Glomerular visceral epithelial cell (primary cell): ENCODE results near the gene TMEM238L.
A peak's percentile ranks its signal among the peaks of the same experiment; 100 is the strongest.

Source experiments
- DNase-seq: peaks from one replicate; pipeline ENCODE4 v3.0.0-alpha.2; 2016; ENCODE audit errors: extremely low spot score

TMEM238L gene

DNA sequence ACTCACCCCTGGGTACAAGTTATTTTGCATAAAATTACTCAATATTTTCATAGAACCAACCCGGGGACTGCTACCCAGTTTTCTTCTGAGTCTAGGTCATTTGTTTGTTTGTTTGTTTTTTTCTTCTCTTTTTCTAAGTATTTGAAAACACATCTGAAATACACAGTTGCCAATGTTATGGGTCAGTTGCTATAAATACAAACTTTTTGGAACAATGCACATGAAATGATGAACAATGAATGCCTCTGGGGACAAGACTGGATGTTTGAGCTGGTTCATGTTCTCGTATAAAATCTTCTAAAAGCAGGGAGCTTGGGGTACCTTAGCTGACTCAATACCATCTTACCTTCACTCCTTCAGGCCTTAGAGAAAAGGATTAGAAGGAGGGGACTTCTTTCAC is 30.5 kb downstream of the TMEM238L start:
- no peak for DNase-seq

DNA sequence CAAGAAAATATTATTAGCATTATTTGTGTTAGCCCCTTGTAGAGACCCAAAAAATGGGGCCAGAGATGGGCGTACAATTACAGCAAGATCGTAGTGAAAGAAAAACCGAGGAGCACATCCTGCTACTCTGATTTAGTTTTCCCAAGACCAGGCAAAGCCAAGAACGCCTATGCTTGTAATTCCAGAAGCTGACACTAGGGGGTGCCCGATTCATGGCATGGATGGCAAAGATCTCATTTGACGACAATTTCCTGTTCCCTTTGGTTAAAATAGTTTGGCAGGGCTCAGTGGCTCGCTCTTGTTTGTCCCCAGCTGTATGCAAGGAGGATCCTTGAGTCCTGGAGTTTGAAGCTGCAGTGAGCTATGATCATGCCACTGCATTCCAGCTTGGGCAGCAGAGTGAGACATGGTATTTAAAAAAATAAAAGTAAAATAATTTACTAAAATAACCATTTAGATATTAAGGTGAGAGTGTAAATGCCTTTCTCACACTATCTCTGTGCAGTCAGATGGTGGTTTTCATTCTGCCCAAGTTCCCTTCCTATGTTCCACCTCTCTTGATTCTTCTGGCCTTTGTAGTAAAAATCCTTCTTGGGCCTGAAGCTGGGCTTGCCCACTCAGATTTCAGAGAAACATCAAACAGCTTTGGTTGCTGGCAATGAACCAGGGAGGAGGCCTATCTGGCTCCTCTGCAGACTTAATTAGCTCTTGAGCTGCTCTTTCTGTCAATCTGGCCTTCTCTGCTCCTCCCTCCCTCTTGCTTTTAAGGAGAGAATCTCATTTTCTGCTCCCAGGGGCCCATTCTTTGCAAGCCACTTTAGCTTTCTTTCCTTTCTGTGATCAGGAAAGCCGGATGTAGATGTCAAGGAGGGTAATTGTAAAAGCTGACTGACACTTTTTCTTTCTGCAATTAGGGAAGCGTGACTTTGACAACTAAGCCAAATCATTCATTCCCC is 31.2 kb downstream of the TMEM238L start:
- DNase-seq: no peak

GRCh38 chr17:10771148-10771547 is 32.8 kb downstream of the TMEM238L start:
- no peak for DNase-seq

DNA sequence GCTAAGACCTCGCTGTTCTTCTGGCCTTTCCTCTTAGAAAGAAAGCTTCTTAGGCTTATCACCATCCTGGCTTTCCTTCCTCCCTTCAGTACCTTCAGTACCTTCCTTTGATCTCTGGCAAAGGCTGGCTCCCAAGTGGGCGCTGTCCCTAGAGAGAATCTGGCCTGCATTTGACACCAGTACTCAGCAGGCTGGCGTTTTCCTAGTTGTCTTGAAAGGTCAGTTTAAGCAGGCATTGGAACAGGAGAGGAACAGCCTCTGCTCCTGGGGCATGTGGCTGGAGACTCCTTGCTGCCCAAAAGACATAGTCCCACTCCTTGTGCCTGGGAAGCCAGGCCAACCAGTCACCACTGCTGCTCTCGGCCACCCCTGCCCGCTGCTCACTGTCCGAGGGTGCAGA is 34.1 kb downstream of the TMEM238L start:
- no peak for DNase-seq

DNA sequence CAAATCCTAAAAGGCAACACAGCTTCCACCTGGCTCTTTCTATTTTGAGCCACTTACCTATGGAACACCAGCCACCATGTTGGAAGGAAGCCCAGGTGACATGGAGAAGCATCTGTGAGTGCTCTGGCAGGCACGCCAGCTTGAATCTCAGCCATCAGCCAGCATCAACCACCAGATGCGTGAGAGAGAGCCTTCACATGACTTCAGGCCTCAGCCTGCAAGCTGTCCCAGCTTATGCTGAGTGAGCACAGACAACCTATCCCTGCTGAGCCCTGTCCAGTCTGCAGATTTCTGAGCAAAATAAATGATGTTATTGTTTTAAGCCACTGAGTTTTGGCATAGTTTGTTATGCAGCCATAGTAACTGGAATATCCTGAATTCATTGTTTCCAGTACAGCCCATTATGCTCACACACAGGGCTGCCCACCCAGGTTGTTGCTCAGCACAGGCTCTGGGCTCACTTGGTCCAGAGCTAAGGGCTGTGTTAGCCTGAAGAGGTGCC is 35.1 kb downstream of the TMEM238L start:
- DNase-seq: no peak

DNA sequence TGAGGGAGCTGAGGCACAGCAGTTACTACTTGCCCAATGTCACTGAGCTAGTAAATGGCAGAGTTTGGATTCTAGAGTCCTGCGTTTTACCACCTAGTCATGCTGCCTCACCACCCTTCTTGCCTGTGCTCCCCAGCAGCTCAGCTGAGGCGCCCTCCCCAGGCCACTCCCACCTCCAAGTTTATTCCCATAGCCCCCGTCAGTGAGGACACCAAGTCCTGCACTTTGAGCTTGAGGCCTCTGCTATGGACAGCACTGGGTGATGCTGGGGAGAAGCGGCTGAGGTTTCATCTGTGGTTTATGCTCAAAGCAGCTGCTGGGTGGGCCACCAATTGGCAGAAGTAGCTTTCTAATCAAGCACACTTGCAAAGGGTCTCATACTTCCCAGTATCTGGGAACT is 36.7 kb downstream of the TMEM238L start:
- DNase-seq: no peak

DNA sequence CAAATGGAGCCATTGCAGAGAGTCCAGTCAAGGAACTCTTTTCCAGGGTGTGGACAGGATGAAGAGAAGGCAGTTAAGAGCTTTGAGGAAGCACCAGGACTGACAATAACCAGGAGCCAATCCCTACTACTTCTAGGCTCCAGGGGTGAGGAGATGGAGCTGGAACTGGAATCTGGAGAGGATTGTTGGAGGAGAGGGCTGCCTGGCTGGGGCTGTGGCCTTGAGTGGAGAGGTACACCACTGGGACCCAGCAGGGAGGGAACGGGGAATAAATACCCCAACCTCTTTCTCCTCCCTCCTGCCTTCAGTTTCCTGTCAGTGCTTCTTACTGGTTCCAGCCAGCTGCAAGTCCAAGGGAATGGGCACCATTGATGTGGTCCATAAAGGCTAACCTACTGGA is 41.9 kb downstream of the TMEM238L start:
- no peak for DNase-seq

GRCh38 chr17:10761281-10761680 is 42.6 kb downstream of the TMEM238L start:
- DNase-seq: no peak

- DNase-seq: no peak
Observed at GRCh38 chr17:10758062-10758461, 45.8 kb downstream of the TMEM238L start.

GRCh38 chr17:10757647-10758046 is 46.3 kb downstream of the TMEM238L start:
- no peak for DNase-seq

GRCh38 chr17:10757067-10757466 is 46.8 kb downstream of the TMEM238L start:
- DNase-seq: no peak

- no peak for DNase-seq
Observed at GRCh38 chr17:10756619-10757018, 47.3 kb downstream of the TMEM238L start.

GRCh38 chr17:10756185-10756584 is 47.7 kb downstream of the TMEM238L start:
- DNase-seq: no peak

DNA sequence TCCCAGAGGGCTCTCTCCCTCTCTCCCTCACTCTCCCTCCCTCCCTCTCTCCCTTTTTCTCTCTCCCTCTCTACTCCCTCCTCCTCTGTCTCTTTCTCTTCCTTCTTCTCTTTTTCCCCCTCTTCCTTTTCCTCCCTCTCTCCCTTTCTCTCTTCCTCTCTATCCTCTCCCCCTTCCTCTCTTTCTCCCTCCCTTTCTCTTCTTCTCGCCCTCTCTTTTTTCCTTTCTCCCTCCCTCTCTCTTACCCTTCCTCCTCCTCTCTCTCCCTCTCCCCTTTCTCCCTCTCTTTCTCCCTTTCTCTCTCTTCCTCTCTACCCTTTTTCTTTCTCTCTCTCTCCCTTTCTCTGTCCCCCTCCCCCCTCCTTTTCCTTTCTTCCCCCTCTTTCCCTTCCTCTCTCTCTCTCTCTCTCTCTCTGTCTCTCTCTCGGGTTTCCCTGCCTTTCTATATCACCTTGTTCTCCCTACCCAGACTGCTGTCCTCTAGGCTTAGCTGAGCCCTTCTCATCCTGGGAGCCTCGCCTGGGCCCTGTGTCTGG is 48.2 kb downstream of the TMEM238L start:
- DNase-seq: no peak

DNA sequence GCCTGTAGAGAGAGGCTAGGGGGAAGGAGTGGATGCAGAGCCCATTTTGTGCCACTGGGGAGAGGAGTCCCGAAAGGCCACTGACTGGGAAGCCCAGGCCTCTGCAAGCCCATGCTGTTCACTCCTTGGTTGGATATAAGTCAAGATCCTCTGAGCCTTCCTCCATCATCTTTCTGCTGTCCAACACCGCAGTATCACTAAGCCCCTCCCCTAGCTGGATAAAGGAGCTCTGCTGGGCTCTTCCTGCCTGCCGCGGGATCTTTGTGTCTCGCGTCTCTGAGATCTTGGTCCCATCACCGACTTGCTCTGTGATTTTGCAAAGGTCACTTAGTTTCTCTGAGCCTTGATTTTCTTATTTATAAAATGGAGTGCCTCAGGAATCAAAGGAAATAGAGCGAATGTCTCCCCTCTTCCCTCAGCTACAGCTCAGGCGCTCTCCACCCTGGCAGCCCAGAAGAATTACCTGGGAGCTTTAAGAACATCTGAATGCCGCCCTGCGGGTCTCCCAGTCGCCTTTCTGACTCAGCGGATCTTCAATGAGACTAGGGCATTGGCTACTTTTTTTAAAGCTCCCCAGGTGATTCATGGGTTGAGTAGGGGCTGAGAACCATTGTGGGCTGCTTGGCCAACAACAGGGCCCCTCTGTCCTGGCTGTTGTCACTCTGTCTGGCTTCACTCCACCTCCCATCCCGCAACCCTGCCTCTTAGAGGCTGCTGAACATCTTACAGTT is 48.9 kb downstream of the TMEM238L start:
- DNase-seq: no peak

DNA sequence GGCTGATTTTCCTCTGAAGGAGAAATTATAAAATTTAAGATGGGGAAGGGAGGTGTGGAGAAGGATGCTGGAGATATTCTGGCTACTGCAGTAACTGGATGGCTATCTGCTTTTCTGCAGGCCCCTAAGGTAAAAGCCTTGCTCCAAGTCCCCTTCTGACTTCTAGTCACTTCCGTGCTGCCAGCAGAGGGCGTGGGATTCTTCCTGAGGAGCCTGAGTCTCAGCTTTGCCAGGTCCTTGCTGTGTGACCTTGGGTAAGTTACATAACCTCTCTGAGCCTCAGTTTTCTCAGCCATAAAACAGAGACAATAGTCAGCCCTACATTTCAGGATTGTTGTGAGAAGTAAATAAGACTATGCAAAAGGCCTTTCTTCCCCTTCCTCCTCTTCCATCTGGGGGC is 49.8 kb downstream of the TMEM238L start:
- DNase-seq: peak; percentile 4

DNA sequence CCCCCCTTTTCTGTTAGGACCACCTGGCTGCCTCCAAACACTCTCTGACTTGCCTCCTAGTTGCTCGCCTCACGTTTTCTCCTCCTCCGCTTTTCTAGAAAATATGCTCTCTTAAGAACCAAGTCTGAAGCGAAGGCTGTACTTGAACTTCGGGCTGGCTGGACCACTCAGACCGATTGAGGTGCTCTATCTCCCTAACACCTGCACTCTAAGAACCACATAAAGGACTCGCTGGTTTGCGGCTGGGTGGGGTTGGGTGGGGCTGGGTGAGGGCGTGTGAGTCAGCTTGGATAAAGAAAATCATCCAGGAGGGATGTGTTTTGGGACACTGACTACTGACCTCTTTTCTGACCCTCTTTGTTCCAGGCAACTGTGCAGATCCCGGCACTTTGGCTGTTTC is 51.2 kb downstream of the TMEM238L start:
- DNase-seq: no peak

- DNase-seq: no peak
Observed at GRCh38 chr17:10751563-10751962, 52.3 kb downstream of the TMEM238L start.

- no peak for DNase-seq
Observed at GRCh38 chr17:10750210-10750609, 53.7 kb downstream of the TMEM238L start.

GRCh38 chr17:10748531-10749181 is 55.2 kb downstream of the TMEM238L start:
- DNase-seq: no peak

GRCh38 chr17:10745231-10745630 is 58.7 kb downstream of the TMEM238L start:
- no peak for DNase-seq
